HEK293 (cell line): Measurements from ENCODE around the gene AMZ1.

ENCODE experiments used
- CTCF ChIA-PET: fragments of 350-600 bp; formaldehyde crosslinking; extraction: SDS; loops from one replicate; lab custom pipeline; 2021; ENCODE audit warnings: antibody characterized with exemption; lab: Yijun Ruan, JAX
- POLR2A ChIA-PET: fragments of 300-600 bp; formaldehyde crosslinking; extraction: SDS; loops from one replicate; lab custom pipeline; 2020; ENCODE audit warnings: antibody characterized with exemption, inconsistent platforms; lab: Yijun Ruan, JAX
- H3K27ac ChIP-seq: fragments of 200-500 bp; sonication (Bioruptor generic); 2 replicates; pipeline ENCODE4 v1.5.1; 2014; ENCODE audit warnings: low read depth, low read length, control low read depth, inconsistent platforms; ENCODE audit errors: extremely low read depth
- H3K36me3 ChIP-seq, 2 experiments: fragments of 200-500 bp in 1 of 2; sonication (Bioruptor generic) in 1 of 2; 1 replicate in 1 of 2; 2 replicates in 1 of 2; pipeline ENCODE4 v1.5.1; 2014 to 2017; ENCODE audit warnings: inconsistent platforms in 2 of 2, low read length in 2 of 2; ENCODE audit not compliant: control insufficient read depth in 2 of 2, insufficient read depth in 1 of 2
- H3K4me1 ChIP-seq: fragments of 200-500 bp; sonication (Bioruptor generic); 2 replicates; pipeline ENCODE4 v1.5.1; 2014; ENCODE audit warnings: mild to moderate bottlenecking, low read length, inconsistent platforms; ENCODE audit not compliant: control insufficient read depth, insufficient read depth
- H3K4me3 ChIP-seq: 2 replicates; pipeline ENCODE4 v1.5.1; 2011; ENCODE audit warnings: low read depth, mild to moderate bottlenecking, control low read depth, low read length, moderate library complexity
- H3K9me3 ChIP-seq: fragments of 200-500 bp; sonication (Bioruptor generic); 2 replicates; pipeline ENCODE4 v1.5.1; 2014; ENCODE audit warnings: low read depth, low read length, inconsistent platforms; ENCODE audit not compliant: control insufficient read depth, insufficient read depth
- BCL6B ChIP-seq: fragments of 450-650 bp; formaldehyde crosslinking; IDR thresholded peaks from 2 replicates; pipeline ENCODE4 v1.5.1; 2017; ENCODE audit warnings: missing biosample characterization, missing genetic modification characterization
- CTCF ChIP-seq: fragments of 450-650 bp; formaldehyde crosslinking; IDR thresholded peaks from 2 replicates; pipeline ENCODE4 v1.5.1; 2016; ENCODE audit warnings: missing biosample characterization, missing genetic modification characterization
- EGR2 ChIP-seq: fragments of 450-650 bp; formaldehyde crosslinking; IDR thresholded peaks from 2 replicates; pipeline ENCODE4 v1.5.1; 2016; ENCODE audit warnings: low read depth, missing biosample characterization, missing genetic modification characterization
- HOXD13 ChIP-seq: sonication (generic); formaldehyde crosslinking; IDR thresholded peaks from 2 replicates; pipeline ENCODE4 v1.8.0; 2022; ENCODE audit warnings: missing genetic modification reagents, borderline replicate concordance
- INSM2 ChIP-seq: fragments of 450-650 bp; formaldehyde crosslinking; IDR thresholded peaks from 2 replicates; pipeline ENCODE4 v1.5.1; 2016; ENCODE audit warnings: missing biosample characterization, missing genetic modification characterization
- OVOL3 ChIP-seq: fragments of 450-650 bp; formaldehyde crosslinking; IDR thresholded peaks from 2 replicates; pipeline ENCODE4 v1.5.1; 2016; ENCODE audit warnings: missing biosample characterization, missing genetic modification characterization
- PBX3 ChIP-seq: sonication (generic); formaldehyde crosslinking; IDR thresholded peaks from 2 replicates; pipeline ENCODE4 v1.8.1; 2022; ENCODE audit warnings: mild to moderate bottlenecking, moderate library complexity, missing genetic modification reagents
- YY2 ChIP-seq: fragments of 450-650 bp; formaldehyde crosslinking; IDR thresholded peaks from 2 replicates; pipeline ENCODE4 v1.5.1; 2016; ENCODE audit warnings: missing biosample characterization, missing genetic modification characterization
- ZNF335 ChIP-seq: fragments of 450-650 bp; formaldehyde crosslinking; conservative IDR thresholded peaks from 2 replicates; pipeline ENCODE4 v1.5.1; 2016; ENCODE audit warnings: missing biosample characterization, missing genetic modification characterization
- ZNF341 ChIP-seq: fragments of 450-650 bp; formaldehyde crosslinking; IDR thresholded peaks from 2 replicates; pipeline ENCODE4; 2016; ENCODE audit warnings: low read depth, missing biosample characterization, missing genetic modification characterization
- ZNF514 ChIP-seq: fragments of 450-650 bp; formaldehyde crosslinking; IDR thresholded peaks from 2 replicates; pipeline ENCODE4 v1.5.1; 2016; ENCODE audit warnings: missing biosample characterization, missing genetic modification characterization
- ZNF624 ChIP-seq: fragments of 450-650 bp; formaldehyde crosslinking; IDR thresholded peaks from 2 replicates; pipeline ENCODE4 v1.5.1; 2017; ENCODE audit warnings: missing biosample characterization, missing genetic modification characterization
- ZNF654 ChIP-seq: fragments of 450-650 bp; formaldehyde crosslinking; IDR thresholded peaks from 2 replicates; pipeline ENCODE4 v1.5.1; 2016; ENCODE audit warnings: low read depth, missing biosample characterization, missing genetic modification characterization
- ZSCAN16 ChIP-seq: fragments of 450-650 bp; formaldehyde crosslinking; IDR thresholded peaks from 2 replicates; pipeline ENCODE4 v1.5.1; 2016; ENCODE audit warnings: missing biosample characterization, missing genetic modification characterization
- ZSCAN4 ChIP-seq: fragments of 450-650 bp; formaldehyde crosslinking; IDR thresholded peaks from 2 replicates; pipeline ENCODE4 v1.5.1; 2017; ENCODE audit warnings: missing biosample characterization, missing genetic modification characterization

Gene AMZ1

GRCh38 chr7:2708547-2709310 is 20.7 kb downstream of the AMZ1 start (continued):
- TF ChIP-seq ZNF341 (tag by site-specific recombination), result no peak
- no peak for TF ChIP-seq ZNF624

GRCh38 chr7:2709553-2710285 is 21.7 kb downstream of the AMZ1 start:
- TF ChIP-seq INSM2 (no peak), EGR2 (tag by site-specific recombination) (no peak), ZSCAN16 (tag by site-specific recombination) (peak; percentile 84), YY2 (tag by site-specific recombination) (no peak), ZNF514 (no peak), PBX3 (CRISPR knock-in tag) (peak; percentile 80), ZSCAN4 (tag by site-specific recombination) (no peak), BCL6B (no peak), ZNF654 (tag by site-specific recombination) (peak; percentile 29; the same call in 1 of the 2 replicates), CTCF (tag by site-specific recombination) (peak; percentile 79), ZNF335 (peak; percentile 39; the same call in 1 of the 2 replicates), HOXD13 (no peak), OVOL3 (tag by site-specific recombination) (no peak)
- TF ChIP-seq, all 188 proteins: peak for 5
- POLR2A ChIA-PET, result interaction anchor here (0.6 kb wide), 1 partner anchor 1140 kb away, joined by 3 read pairs; the partner anchor contains the start of gene PSMG3
- no peak overlapping the region for H3K27ac ChIP-seq
- no peaks in the 10 kb centered on the region for H3K9me3 ChIP-seq
- H3K4me1 ChIP-seq, result no peaks in the 10 kb centered on the region
- no peaks in the 10 kb centered on the region for H3K36me3 ChIP-seq
- no peak overlapping the region for H3K4me3 ChIP-seq
- CTCF ChIA-PET, result interaction anchor here (0.5 to 5.2 kb wide), 42 partner anchors 9 to 1025 kb away, joined by 3 to 39 read pairs (median 4); partner anchors contain the start of genes AMZ1 and TTYH3
